ENCODE measurements around the gene PLEKHA7.
A peak's percentile ranks its signal among the peaks of the same experiment; 100 is the strongest.

Gene PLEKHA7

DNA sequence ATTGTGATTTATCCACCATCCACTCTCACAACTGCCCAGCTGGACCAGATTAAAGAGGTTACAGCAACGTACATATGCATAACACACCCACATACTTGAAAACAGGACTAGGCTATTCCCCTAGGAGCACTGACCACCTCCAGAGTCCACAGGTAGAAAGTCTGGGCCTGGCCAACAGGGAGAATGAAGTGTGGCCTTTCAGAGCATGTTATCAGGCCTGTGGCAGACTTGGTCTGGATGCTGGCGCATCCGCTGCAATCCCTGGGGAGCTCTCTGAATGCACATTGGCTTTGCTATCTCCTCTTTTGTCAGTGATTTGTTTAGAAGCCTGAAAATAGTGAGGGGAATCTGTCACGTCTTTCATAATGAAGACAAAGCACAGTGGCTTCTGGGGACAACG is 189.1 kb downstream of the PLEKHA7 start:
- TF ChIP-seq, protein P1, sequence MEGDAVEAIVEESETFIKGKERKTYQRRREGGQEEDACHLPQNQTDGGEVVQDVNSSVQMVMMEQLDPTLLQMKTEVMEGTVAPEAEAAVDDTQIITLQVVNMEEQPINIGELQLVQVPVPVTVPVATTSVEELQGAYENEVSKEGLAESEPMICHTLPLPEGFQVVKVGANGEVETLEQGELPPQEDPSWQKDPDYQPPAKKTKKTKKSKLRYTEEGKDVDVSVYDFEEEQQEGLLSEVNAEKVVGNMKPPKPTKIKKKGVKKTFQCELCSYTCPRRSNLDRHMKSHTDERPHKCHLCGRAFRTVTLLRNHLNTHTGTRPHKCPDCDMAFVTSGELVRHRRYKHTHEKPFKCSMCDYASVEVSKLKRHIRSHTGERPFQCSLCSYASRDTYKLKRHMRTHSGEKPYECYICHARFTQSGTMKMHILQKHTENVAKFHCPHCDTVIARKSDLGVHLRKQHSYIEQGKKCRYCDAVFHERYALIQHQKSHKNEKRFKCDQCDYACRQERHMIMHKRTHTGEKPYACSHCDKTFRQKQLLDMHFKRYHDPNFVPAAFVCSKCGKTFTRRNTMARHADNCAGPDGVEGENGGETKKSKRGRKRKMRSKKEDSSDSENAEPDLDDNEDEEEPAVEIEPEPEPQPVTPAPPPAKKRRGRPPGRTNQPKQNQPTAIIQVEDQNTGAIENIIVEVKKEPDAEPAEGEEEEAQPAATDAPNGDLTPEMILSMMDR (IDR thresholded peaks at IDR 0.05; ENCODE audit: extremely low read depth, insufficient read depth, missing control alignments): no peak
- no peak for DNase-seq (ENCODE audit: low spot score)
- in situ Hi-C loops (cut with MboI; ENCODE audit: low pct_unique_long_range_greater_than_20kb, low sequenced_read_pairs, unreplicated experiment): no loop called here

DNA sequence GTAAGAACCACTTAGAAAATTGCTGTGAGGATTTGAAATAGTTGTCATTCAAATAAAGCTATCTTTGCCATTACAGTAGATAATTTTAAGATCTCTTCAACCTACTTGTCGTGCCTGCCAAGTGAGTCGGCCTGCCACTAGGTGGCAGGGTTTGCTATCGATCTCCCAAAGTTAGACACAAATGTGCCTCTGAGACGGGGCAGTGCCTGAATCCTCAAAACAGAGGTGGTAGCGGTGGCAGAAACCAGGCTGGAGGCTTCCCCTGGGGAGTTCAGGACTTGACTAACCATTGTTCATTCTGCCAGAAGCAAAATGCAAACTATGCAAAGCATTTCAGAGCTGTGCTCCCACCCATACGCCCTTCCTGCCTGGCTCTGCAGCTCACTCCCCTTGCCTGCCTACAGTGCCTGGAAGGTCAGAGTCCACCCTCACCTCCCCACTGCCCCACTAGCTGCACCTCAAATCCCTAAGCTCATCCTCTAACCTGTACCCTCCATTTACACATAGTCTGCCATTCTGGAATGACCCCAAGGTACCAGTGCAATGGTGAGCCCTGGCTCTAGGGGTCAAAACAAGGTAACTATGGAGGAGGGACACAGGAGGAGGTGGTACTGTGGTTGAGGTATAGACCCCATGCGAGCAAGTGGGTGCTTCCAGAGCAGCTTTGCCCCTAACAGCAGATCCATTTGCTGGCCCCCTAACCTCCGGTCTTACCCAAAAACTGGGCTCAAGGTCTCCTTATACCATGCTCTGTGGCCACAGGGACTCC is 193.7 kb downstream of the PLEKHA7 start:
- TF ChIP-seq, protein P1 (IDR thresholded peaks at IDR 0.05; ENCODE audit: extremely low read depth, insufficient read depth, missing control alignments): peak; percentile 91
- peak; percentile 84 for DNase-seq (ENCODE audit: low spot score)
- in situ Hi-C loops (cut with MboI; ENCODE audit: low pct_unique_long_range_greater_than_20kb, low sequenced_read_pairs, unreplicated experiment): no loop called here

DNA sequence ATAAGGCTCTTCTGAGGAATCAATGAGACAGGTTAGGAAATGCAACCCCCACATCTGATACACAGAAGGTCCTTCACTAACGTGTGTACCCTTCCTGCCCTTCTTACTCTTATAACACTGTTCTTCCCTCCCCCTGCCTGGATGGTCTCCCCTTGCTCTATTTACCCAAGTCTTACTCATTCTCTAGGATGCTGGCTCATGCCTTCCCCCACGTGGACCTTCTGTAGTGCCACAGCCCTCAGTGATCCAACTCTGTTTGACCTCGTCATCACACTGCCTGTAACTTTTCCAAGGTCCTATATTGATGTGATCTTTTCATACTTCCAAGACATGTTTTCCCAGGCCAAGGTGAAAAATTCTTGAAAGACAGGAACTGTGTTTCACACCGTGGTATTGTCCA is 195.9 kb downstream of the PLEKHA7 start:
- in situ Hi-C loops (cut with MboI; ENCODE audit: low pct_unique_long_range_greater_than_20kb, low sequenced_read_pairs, unreplicated experiment): loop anchor here (10.0 kb wide), 1 partner anchor 247 kb away; no protein-coding TSS in a partner anchor
- TF ChIP-seq, protein P1 (IDR thresholded peaks at IDR 0.05; ENCODE audit: extremely low read depth, insufficient read depth, missing control alignments): no peak
- DNase-seq (ENCODE audit: low spot score): no peak

DNA sequence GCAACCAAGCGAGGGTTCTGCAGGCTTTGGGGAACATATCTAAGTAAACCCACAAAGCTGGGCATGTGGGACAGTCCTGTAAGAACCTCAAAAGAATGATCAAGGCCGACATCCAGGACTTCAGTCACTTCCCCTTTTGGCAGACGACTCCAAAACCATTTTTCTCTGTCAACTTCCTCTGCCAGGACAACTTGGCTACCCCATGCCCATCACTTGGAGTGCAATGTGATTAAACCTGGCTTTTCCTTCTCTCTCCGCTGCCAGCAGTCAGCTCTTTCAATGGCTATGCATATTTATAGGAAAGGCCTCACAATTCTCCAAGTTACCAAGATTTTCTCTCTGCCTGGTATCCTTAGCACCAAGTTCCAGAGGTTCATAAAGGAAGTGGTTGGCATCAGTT is 196.9 kb downstream of the PLEKHA7 start:
- in situ Hi-C loops (cut with MboI; ENCODE audit: low pct_unique_long_range_greater_than_20kb, low sequenced_read_pairs, unreplicated experiment): loop anchor here (10.0 kb wide), 1 partner anchor 247 kb away; no protein-coding TSS in a partner anchor
- TF ChIP-seq, protein P1 (IDR thresholded peaks at IDR 0.05; ENCODE audit: extremely low read depth, insufficient read depth, missing control alignments): no peak
- no peak for DNase-seq (ENCODE audit: low spot score)

DNA sequence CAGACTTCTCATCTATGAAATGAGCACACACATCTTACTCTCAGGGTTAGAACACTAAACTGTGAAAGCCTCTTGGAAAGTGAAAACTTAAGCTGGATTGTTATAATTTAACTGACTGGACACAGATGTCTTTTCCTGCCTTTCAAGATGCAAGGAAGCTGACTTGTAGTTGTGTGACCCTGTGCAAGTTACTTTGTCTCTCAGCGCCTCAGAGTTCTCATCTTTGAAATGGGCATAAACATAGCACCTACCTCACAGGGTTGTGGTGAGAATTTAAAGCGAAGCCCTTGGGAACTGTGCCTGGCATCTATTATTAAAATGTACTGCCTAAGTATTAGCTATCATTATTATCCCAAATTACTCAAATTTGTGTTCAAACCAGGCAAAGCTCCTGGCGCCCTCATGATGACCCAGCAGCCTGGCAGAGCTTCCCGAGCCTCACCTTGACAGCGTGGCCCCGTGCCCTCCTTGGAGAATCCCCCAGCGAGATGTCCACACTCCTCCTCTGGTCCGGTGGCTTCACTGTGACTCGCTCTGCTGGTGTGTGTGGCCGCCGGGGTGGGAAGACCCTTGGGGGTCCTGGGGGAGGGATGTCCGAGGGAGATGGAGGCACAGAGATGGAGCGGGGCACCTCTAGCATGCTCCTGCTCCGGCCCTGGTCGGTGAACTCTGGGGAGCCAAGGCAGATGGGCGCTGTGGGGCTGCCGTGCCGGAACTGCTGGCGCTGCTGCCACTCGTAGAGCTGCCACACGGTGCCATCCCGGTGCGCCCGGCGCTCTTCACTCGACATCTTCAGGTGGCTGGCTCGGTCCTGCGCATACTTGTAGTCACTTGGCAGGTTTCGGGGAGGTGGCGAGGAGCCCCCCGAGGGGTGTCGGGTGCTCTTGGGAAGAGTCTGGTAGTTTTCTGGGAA is 197.6 kb downstream of the PLEKHA7 start:
- in situ Hi-C loops (cut with MboI; ENCODE audit: low pct_unique_long_range_greater_than_20kb, low sequenced_read_pairs, unreplicated experiment): loop anchor here (10.0 kb wide), 1 partner anchor 248 kb away; no protein-coding TSS in a partner anchor
- TF ChIP-seq, protein P1 (IDR thresholded peaks at IDR 0.05; ENCODE audit: extremely low read depth, insufficient read depth, missing control alignments): no peak
- no peak for DNase-seq (ENCODE audit: low spot score)

DNA sequence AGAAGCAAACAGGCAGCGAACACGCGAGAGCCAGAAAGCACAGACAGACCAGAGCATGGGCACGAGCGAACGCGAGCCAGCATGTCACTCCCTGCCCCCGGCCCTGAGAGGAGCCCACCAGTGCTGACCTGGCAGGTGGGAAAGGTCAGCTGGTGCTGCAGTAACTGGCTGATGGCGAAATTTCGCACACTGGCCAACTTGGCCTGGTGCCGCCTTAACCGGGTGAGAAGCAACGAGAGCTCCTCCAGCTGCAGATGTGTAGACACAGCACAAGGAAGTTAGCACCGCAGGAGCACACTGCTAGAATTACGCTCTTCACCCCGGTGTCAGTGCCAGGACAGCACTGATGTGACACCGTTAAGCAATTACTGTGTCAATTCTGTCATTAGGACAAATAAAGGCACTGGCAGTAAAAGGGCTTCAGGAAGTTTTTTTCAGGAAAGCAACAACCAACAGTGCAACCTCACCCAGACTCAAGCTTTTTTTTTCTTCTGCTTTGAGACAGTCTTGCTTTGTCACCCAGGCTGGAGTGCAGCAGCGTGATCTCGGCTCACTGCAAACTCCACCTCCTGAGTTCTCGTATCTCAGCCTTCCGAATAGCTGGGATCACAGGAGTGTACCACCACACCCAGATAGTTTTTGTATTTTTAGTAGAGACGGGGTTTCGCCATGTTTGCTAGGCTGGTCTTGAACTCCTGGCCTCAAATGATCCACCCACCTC is 199.0 kb downstream of the PLEKHA7 start:
- TF ChIP-seq, protein P1 (IDR thresholded peaks at IDR 0.05; ENCODE audit: extremely low read depth, insufficient read depth, missing control alignments): no peak
- in situ Hi-C loops (cut with MboI; ENCODE audit: low pct_unique_long_range_greater_than_20kb, low sequenced_read_pairs, unreplicated experiment): loop anchor here (10.0 kb wide), 1 partner anchor 250 kb away; no protein-coding TSS in a partner anchor
- DNase-seq (ENCODE audit: low spot score): no peak
